GM12865 (cell line): ENCODE measurements around the gene PRDM11.

Experiments used
- DNase-seq: peaks from one replicate; pipeline ENCODE4 v3.0.0; 2010; ENCODE audit warnings: low read depth
- H3K4me3 ChIP-seq: 2 replicates; pipeline ENCODE4 v1.5.1; 2011; ENCODE audit warnings: mild to moderate bottlenecking, low read depth, low read length, control low read depth
- CTCF ChIP-seq: IDR thresholded peaks from 2 replicates; pipeline ENCODE4 v1.5.1; 2011; ENCODE audit warnings: low read length, control low read depth, low read depth, inconsistent platforms; ENCODE audit not compliant: insufficient read depth; ENCODE audit errors: missing control alignments

Gene PRDM11

DNA sequence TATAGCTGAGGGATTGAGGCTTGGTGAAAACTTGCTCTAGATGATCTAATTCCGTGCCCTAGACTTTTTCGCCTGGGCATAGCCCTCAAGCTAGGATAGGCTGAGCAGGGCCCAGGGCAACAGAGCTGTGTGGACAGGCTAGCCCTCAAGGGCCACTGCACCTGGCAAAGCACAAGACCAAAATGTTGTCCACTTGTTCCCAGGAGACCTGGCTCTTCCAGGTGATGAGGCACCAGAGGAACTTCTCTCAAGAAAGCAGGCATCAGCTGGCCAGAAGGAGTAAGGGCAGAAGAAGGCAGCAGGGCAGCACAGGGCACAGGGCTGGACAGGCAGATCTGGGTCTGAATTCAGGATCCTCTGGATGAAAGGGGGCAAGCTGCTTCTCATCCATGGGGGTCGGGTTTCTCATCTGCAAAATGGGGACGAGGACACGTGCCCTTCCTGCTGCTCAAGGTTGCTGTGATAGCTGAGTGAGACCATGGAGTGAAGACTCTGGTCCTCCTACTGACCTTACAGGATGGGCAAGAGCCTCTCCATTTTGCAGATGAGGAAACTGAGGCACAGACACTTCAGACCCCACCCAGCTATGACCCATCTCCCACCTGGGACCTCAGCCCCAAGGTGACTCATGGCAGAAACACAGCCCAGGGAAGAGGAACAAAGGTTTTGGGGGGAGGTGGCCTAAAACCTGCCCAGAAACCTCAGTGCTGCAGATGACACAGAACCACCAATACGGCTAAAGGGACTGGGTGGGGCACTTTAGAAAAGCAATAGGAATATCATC lies 42.2 kb upstream of the PRDM11 start:
- no peak for DNase-seq
- no peak for TF ChIP-seq CTCF
- H3K4me3 ChIP-seq = no peak overlapping the region

GRCh38 chr11:45104790-45105084 lies 41.7 kb upstream of the PRDM11 start:
- no peak overlapping the region for H3K4me3 ChIP-seq
- no peak for DNase-seq
- no peak for TF ChIP-seq CTCF

DNA sequence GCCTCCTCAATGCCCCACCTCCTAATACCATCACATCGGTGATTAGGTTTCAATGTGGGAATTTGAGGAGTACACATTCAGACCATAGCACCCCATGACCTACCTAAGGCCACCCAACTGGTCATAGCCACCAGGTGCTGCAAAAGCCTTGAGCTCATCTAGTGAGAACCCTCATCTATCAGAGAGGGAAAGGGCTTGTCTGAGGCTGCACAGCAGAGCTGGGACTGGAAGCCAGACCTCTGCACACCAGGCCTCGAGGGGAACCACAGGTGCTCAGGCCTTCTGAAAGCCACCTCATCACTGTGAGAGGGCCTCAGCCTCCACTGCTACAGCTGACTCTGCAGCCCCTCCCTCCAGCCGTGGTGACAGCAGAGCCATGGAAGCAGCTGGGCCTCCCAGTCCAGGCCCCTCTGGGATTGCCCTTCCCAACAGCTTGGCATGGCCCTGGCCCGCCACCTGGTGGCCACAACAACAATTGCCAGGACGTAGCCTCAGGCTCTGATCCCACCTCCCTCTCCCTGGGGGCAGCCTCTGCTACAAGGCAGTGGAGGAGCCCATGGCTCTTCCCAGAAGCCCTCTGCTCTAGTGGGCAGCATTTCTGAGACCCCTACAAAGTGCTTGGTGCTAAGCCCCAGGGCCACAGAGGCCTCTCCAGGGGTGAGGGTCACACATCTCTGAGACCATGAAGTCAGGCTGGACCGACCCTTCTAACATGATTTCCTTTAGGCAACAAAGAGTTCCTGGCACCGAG lies 41.0 kb upstream of the PRDM11 start:
- DNase-seq = peak; percentile 62
- peak; percentile 93 for TF ChIP-seq CTCF
- H3K4me3 ChIP-seq = no peak overlapping the region

GRCh38 chr11:45105984-45106375 lies 40.5 kb upstream of the PRDM11 start:
- TF ChIP-seq CTCF = no peak
- DNase-seq = no peak
- no peak overlapping the region for H3K4me3 ChIP-seq

GRCh38 chr11:45106440-45106839 lies 40.0 kb upstream of the PRDM11 start:
- no peak overlapping the region for H3K4me3 ChIP-seq
- DNase-seq = no peak
- TF ChIP-seq CTCF = no peak

GRCh38 chr11:45107029-45107428 lies 39.4 kb upstream of the PRDM11 start:
- DNase-seq = no peak
- TF ChIP-seq CTCF = no peak
- no peak overlapping the region for H3K4me3 ChIP-seq
